ENCODE measurements around the gene C2orf72.

The C2orf72 gene

DNA sequence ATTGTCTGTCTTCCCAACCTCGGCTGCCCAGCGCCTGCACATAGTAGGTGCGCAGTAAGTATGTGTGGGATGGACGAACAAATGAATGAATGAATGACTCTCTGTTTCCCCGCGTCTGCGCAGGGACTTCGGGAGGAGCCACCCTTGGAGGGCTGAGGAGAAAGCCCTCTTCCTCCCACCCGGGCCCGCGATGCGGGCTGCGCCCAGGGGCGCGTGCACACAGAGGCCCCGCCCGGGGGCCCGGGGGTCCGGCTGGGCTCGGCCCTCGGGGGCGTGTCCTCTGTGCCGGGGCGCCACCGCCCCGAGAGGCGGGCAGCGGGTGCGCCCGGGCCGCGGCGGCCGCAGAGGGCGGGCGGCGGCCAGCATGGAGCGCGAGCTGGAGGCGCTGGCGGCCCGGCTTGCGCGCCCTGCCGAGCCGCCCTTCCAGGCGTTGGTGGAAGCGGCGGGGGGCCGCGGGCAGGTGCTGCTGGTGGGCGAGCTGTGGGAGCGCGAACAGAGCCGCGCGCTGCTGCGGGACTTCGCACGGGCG lies at the start of gene C2orf72:
C2orf72 (plus strand) TSS at position 322 of the 529 bp plus-strand sequence; CDS start at position 365, 43 bp downstream.
- TF ChIP-seq, protein P1, sequence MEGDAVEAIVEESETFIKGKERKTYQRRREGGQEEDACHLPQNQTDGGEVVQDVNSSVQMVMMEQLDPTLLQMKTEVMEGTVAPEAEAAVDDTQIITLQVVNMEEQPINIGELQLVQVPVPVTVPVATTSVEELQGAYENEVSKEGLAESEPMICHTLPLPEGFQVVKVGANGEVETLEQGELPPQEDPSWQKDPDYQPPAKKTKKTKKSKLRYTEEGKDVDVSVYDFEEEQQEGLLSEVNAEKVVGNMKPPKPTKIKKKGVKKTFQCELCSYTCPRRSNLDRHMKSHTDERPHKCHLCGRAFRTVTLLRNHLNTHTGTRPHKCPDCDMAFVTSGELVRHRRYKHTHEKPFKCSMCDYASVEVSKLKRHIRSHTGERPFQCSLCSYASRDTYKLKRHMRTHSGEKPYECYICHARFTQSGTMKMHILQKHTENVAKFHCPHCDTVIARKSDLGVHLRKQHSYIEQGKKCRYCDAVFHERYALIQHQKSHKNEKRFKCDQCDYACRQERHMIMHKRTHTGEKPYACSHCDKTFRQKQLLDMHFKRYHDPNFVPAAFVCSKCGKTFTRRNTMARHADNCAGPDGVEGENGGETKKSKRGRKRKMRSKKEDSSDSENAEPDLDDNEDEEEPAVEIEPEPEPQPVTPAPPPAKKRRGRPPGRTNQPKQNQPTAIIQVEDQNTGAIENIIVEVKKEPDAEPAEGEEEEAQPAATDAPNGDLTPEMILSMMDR (conservative IDR thresholded peaks at IDR 0.05; ENCODE audit: control insufficient read depth, insufficient read depth, low read depth, low read length) = no peak

DNA sequence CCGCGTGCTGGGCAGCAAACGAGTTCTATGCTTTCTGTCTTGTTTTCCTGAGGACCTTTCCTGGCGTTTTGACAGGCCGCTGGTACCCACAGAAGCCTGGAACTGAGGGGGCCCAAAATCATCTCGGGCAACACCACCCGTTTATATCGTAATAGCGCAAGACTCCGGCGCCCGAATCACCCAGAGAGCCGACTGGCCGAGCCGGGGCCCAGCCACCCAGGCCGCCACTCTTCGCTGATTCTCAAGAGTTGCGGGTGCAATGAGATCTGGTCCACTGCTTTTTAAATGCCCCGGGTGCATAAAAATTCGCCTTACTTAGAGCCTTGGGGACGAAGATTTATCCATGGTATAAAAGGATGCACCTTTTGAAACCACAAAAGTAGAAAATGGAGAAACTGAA lies 47.6 kb upstream of the C2orf72 start:
- no peak for DNase-seq (ENCODE audit: low read depth)
- H3K4me3 ChIP-seq (ENCODE audit: control insufficient read depth, low read depth, low read length) = no peak overlapping the region
- TF ChIP-seq, protein P1 (conservative IDR thresholded peaks at IDR 0.05; ENCODE audit: control insufficient read depth, insufficient read depth, low read depth, low read length) = no peak

More for the DNA sequence above, at the start of gene C2orf72:
- no peak for DNase-seq (ENCODE audit: low read depth)
- no peak within 1 kb of the TSS for H3K4me3 ChIP-seq (ENCODE audit: control insufficient read depth, low read depth, low read length)

DNA sequence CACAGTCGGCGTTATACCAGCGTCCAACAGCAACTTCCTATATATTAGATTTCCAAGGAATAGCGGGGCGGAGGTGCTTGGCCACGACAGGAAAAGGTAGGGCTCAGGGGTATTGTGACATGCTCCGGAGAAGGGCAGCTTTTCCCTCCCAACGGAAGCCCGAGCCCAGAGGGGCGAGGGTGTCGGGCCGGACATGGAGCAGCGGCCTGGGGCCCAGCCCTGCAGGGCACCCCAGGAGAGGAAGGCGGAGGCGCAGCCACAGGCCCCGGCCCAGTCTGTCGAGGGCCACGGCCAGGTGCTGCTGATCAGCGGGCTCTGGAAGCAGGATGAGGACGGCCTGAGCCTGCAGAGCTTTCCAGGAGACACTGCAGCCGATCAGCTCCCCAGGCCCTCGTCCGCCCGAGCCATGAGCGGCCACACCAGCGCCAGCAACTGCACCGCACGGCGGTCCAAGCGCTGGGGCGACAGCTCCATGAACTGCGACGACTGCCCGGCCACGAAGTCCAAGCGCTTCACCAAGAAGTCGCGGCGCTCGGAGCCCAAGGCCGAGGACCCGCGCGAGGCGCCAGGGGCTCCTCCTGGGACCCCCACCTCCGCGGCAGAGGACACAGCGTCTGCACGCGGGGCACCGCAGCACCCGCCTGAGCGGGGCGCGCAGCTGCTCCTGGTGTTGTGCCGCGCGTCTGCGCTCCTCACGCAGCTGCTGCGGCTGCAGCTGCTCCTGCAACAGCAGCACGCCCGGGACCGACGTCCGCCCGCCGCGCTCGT lies 47.0 kb upstream of the C2orf72 start:
- TF ChIP-seq, protein P1 (conservative IDR thresholded peaks at IDR 0.05; ENCODE audit: control insufficient read depth, insufficient read depth, low read depth, low read length) = no peak
- H3K4me3 ChIP-seq (ENCODE audit: control insufficient read depth, low read depth, low read length) = no peak overlapping the region
- DNase-seq (ENCODE audit: low read depth) = no peak

DNA sequence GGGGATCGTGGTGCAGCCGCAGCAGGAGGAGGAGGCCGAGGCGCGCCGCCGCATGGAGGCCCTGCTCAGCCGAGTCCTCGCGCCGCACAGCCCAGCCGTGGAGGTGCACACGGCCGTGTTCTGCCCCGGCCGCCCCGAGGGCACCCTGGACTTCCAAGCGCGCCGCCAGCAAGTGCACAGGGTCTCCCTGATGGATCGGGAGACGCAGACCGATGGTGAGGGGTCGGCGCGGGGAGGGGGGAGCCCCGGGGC lies 46.5 kb upstream of the C2orf72 start:
- no peak for DNase-seq (ENCODE audit: low read depth)
- no peak overlapping the region for H3K4me3 ChIP-seq (ENCODE audit: control insufficient read depth, low read depth, low read length)
- TF ChIP-seq, protein P1 (conservative IDR thresholded peaks at IDR 0.05; ENCODE audit: control insufficient read depth, insufficient read depth, low read depth, low read length) = no peak

DNA sequence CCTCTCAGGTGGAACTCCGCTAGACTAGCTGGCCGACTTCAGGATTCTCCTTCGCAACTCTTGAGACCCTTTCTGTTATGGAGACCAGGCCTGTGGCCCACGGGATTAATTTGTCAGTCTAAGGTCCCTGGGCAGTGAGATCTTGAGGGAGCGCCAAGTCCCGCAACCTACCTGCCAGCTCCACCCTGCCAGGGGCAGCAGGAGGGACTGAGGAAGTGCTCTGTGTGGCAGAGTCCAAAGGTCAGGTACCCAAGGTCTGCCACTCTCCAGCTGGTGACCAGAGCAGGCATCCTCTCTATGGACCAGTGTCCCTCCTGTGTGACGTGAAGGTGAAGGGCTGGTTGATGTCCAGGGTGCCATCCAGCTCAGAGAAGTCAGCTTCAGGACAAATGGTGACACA lies 45.7 kb upstream of the C2orf72 start:
- TF ChIP-seq, protein P1 (conservative IDR thresholded peaks at IDR 0.05; ENCODE audit: control insufficient read depth, insufficient read depth, low read depth, low read length) = no peak
- no peak for DNase-seq (ENCODE audit: low read depth)
- no peak overlapping the region for H3K4me3 ChIP-seq (ENCODE audit: control insufficient read depth, low read depth, low read length)

DNA sequence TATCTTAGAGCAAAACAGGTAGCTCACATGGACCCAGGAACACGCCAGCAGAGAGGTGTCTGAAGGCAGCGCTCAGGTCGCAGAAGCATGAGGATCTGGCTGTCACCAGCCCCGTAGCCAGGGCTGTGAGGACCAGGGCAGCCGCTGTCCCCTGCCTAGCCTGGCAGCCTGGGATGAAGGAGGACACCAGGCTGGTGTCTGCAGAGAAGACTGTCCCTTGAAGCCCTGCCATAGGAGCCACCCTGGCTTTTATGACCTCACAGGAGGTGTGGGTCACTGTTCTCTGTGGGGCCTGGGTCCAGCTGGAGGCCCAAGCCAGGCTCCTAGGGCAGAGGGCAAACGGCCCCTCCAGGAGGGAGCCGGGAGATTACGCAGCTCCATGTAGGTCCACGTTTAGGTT lies 41.5 kb upstream of the C2orf72 start, which contains the start of gene SPATA3:
SPATA3 (plus strand) TSS at position 301 of the 400 bp plus-strand sequence. CDS start 113 bp downstream, outside the sequence.
- no peak for DNase-seq (ENCODE audit: low read depth)
- TF ChIP-seq, protein P1 (conservative IDR thresholded peaks at IDR 0.05; ENCODE audit: control insufficient read depth, insufficient read depth, low read depth, low read length) = no peak
- no peak within 1 kb of the TSS for H3K4me3 ChIP-seq (ENCODE audit: control insufficient read depth, low read depth, low read length)

Data from fibroblast of mammary gland (primary cell).